Measurements from ENCODE around the gene CTLA4. TPM values are rescaled to one million over a fixed set of nuclear protein-coding genes. Genes with fewer than 3 reads are reported as not detected.

CTLA4 gene
- total RNA-seq, 2 donors from 2014 or later = 132 to 254 TPM

Other genes with a start within 250 kb of the CTLA4 start
- gene CD28, start 161.1 kb upstream of the CTLA4 start, total RNA-seq = 100 to 1,000 TPM; 177 to 206 TPM
- 100 to 1,000 TPM; 145 to 196 TPM for gene ICOS, start 69.0 kb downstream of the CTLA4 start, total RNA-seq

Data from activated T-cell treated with anti-CD3 and anti-CD28 coated beads, Interleukin-2, amount 50 U/mL, for 72 hours (primary cell).